Activated CD4-positive, alpha-beta T cell treated with anti-CD3 and anti-CD28 coated beads, Interleukin-2, amount 10 ng/mL, durations not matched to agents 7 days and 5 days (primary cell): ENCODE results near the gene GPR17. TPM values are rescaled to one million over a fixed set of nuclear protein-coding genes. Genes with fewer than 3 reads are reported as not detected.

ENCODE experiments used
- CTCF ChIA-PET: fragments of 350-600 bp; sonication (Branson Sonifier 250); formaldehyde crosslinking; loops from one replicate; lab custom pipeline; 2021; ENCODE audit warnings: antibody characterized with exemption; lab: Charles Lee
- POLR2A ChIA-PET: fragments of 350-600 bp; sonication (Branson Sonifier 250); formaldehyde crosslinking; loops from one replicate; lab custom pipeline; 2021; ENCODE audit warnings: antibody characterized with exemption; lab: Charles Lee
- DNase-seq: peaks from one replicate; pipeline ENCODE4 v3.0.0-alpha.2; 2020
- H3K27ac Mint-ChIP-seq: one replicate; pipeline ENCODE4 v1.8.0; 2021; ENCODE audit warnings: mild to moderate bottlenecking, moderate library complexity, mixed read lengths
- H3K27me3 Mint-ChIP-seq: one replicate; pipeline ENCODE4 v1.8.0; 2021; ENCODE audit warnings: mixed read lengths
- H3K36me3 Mint-ChIP-seq: one replicate; pipeline ENCODE4 v1.8.0; 2021; ENCODE audit warnings: low read depth, mixed read lengths
- H3K4me1 Mint-ChIP-seq: one replicate; pipeline ENCODE4 v1.8.0; 2021; ENCODE audit warnings: mixed read lengths
- H3K4me3 Mint-ChIP-seq: one replicate; pipeline ENCODE4 v1.8.0; 2021; ENCODE audit warnings: mild to moderate bottlenecking, moderate library complexity, mixed read lengths
- H3K9me3 Mint-ChIP-seq: one replicate; pipeline ENCODE4 v1.8.0; 2021; ENCODE audit warnings: mixed read lengths
- total RNA-seq, 2 experiments: library from RNA; stranded (reverse); gene quantifications; one replicate each; pipeline ENCODE4 v1.2.3, GENCODE V29; 2021

GPR17 gene
- total RNA-seq, 2 experiments from 2014 or later = not detected

- DNase-seq = no peak
- Mint-ChIP-seq H3K4me1 (peaks cover 16% of the 10 kb centered on the region), H3K9me3 (no peaks in the 10 kb centered on the region), H3K4me3 (no peak overlapping the region), H3K36me3 (peaks cover 8% of the 10 kb centered on the region), H3K27me3 (no peaks in the 10 kb centered on the region), H3K27ac (no peak overlapping the region)
- POLR2A ChIA-PET = no interaction called here
- CTCF ChIA-PET = interaction anchor here (1.1 kb wide), 1 partner anchor 10 kb away, joined by 4 read pairs; no protein-coding TSS in a partner anchor
These were observed 51.7 kb downstream of the GPR17 start for GRCh38 chr2:127697482-127698180.

GRCh38 chr2:127698553-127699355 lies 52.8 kb downstream of the GPR17 start:
- CTCF ChIA-PET = no interaction called here
- POLR2A ChIA-PET = no interaction called here

GRCh38 chr2:127700527-127701192 lies 54.7 kb downstream of the GPR17 start:
- ChIA-PET POLR2A (interaction anchor here (0.6 kb wide), 1 partner anchor 125 kb away, joined by 3 read pairs; no protein-coding TSS in a partner anchor), CTCF (interaction anchor here (1.4 kb wide), 1 partner anchor 137 kb away, joined by 3 read pairs; no protein-coding TSS in a partner anchor)
- peaks cover 38% of the 10 kb centered on the region for H3K4me1 Mint-ChIP-seq

More at GRCh38 chr2:127698553-127699355, 52.8 kb downstream of the GPR17 start:
- DNase-seq = no peak
- Mint-ChIP-seq H3K36me3 (peaks cover 14% of the 10 kb centered on the region), H3K4me1 (peaks cover 24% of the 10 kb centered on the region), H3K4me3 (no peak overlapping the region), H3K27ac (no peak overlapping the region), H3K9me3 (no peaks in the 10 kb centered on the region), H3K27me3 (no peaks in the 10 kb centered on the region)

GRCh38 chr2:127701193-127701650 lies 55.3 kb downstream of the GPR17 start, which contains the start of gene SFT2D3:
Gene SFT2D3, plus strand, starts transcription at chr2:127701497. Its CDS starts 32 bp downstream, at chr2:127701529.
- no peaks in the 10 kb centered on the region for H3K9me3 Mint-ChIP-seq
- H3K4me1 Mint-ChIP-seq = peaks cover 38% of the 10 kb centered on the region
- peaks cover 28% of the 10 kb centered on the region for H3K36me3 Mint-ChIP-seq
- DNase-seq = peak; percentile 92
- peak within 1 kb of the TSS; percentile 92 for H3K4me3 Mint-ChIP-seq
- no peaks in the 10 kb centered on the region for H3K27me3 Mint-ChIP-seq
- ChIA-PET CTCF (interaction anchor here (1.2 to 1.4 kb wide), 2 partner anchors 59 to 137 kb away, joined by 3 read pairs; no protein-coding TSS in a partner anchor), POLR2A (interaction anchor here (0.6 kb wide), 1 partner anchor 125 kb away, joined by 3 read pairs; no protein-coding TSS in a partner anchor)
- H3K27ac Mint-ChIP-seq = peak within 1 kb of the TSS; percentile 99

More at GRCh38 chr2:127700527-127701192, 54.7 kb downstream of the GPR17 start:
- no peaks in the 10 kb centered on the region for H3K9me3 Mint-ChIP-seq
- H3K4me3 Mint-ChIP-seq = peak overlapping the region; percentile 92
- H3K27ac Mint-ChIP-seq = peak overlapping the region; percentile 99
- no peak for DNase-seq
- no peaks in the 10 kb centered on the region for H3K27me3 Mint-ChIP-seq
- peaks cover 27% of the 10 kb centered on the region for H3K36me3 Mint-ChIP-seq

GRCh38 chr2:127701651-127702394 lies 55.9 kb downstream of the GPR17 start:
- CTCF ChIA-PET = interaction anchor here (0.8 to 1.6 kb wide), 8 partner anchors 10 to 179 kb away, joined by 3 to 7 read pairs (median 3); no protein-coding TSS in a partner anchor
- POLR2A ChIA-PET = no interaction called here
- Mint-ChIP-seq H3K36me3 (peaks cover 29% of the 10 kb centered on the region), H3K27ac (peak overlapping the region; percentile 99), H3K27me3 (no peaks in the 10 kb centered on the region), H3K4me1 (peaks cover 38% of the 10 kb centered on the region), H3K9me3 (no peaks in the 10 kb centered on the region), H3K4me3 (peak overlapping the region; percentile 92)
- DNase-seq = peak; percentile 85

Other genes with a start within 250 kb of the GPR17 start
- not detected for gene PROC, start 227.7 kb upstream of the GPR17 start, total RNA-seq
- gene IWS1, start 119.7 kb upstream of the GPR17 start, total RNA-seq = 10 to 100 TPM; 43.0 to 46.9 TPM
- under 1 TPM; 0.60 to 0.69 TPM for gene MYO7B, start 110.5 kb upstream of the GPR17 start, total RNA-seq
- 10 to 100 TPM; 34.2 to 36.4 TPM for gene LIMS2, start 29.4 kb downstream of the GPR17 start, total RNA-seq
- gene SFT2D3, start 55.3 kb downstream of the GPR17 start, total RNA-seq = 1 to 10 TPM; 5.0 to 5.7 TPM
- 10 to 100 TPM; 58.7 to 69.0 TPM for gene WDR33, start 165.0 kb downstream of the GPR17 start, total RNA-seq
- 10 to 100 TPM; 46.3 to 52.3 TPM for gene POLR2D, start 212.0 kb downstream of the GPR17 start, total RNA-seq
- 10 to 100 TPM; 15.0 to 15.4 TPM for gene AMMECR1L, start 239.8 kb downstream of the GPR17 start, total RNA-seq